HuH-7.5 (cell line): ENCODE results near the gene GSG1L.

Source experiments
- DNase-seq: peaks from one replicate; pipeline ENCODE4 v3.0.0; 2011; ENCODE audit warnings: low spot score

Gene GSG1L

GRCh38 chr16:27770271-27771196 lies 293.0 kb downstream of the GSG1L start:
- no peak for DNase-seq

- DNase-seq = no peak
Measured at GRCh38 chr16:27769561-27770255, 293.8 kb downstream of the GSG1L start.

GRCh38 chr16:27768651-27769272 lies 294.8 kb downstream of the GSG1L start:
- DNase-seq = no peak

- no peak for DNase-seq
Measured at GRCh38 chr16:27767971-27768591, 295.4 kb downstream of the GSG1L start.

- DNase-seq = no peak
Measured at GRCh38 chr16:27767081-27767480, 296.4 kb downstream of the GSG1L start.

GRCh38 chr16:27766236-27766925 lies 297.1 kb downstream of the GSG1L start:
- DNase-seq = no peak

- DNase-seq = no peak
Measured at GRCh38 chr16:27764869-27765675, 298.4 kb downstream of the GSG1L start.

- DNase-seq = no peak
Measured at GRCh38 chr16:27764427-27764826, 299.1 kb downstream of the GSG1L start.

- no peak for DNase-seq
Measured at GRCh38 chr16:27762441-27762840, 301.1 kb downstream of the GSG1L start.

GRCh38 chr16:27761816-27762215 lies 301.7 kb downstream of the GSG1L start:
- DNase-seq = no peak

GRCh38 chr16:27760789-27761176 lies 302.7 kb downstream of the GSG1L start:
- DNase-seq = no peak

GRCh38 chr16:27759967-27760788 lies 303.3 kb downstream of the GSG1L start:
- DNase-seq = no peak

GRCh38 chr16:27759301-27759871 lies 304.1 kb downstream of the GSG1L start:
- DNase-seq = no peak

GRCh38 chr16:27758544-27758943 lies 305.0 kb downstream of the GSG1L start:
- no peak for DNase-seq

GRCh38 chr16:27756206-27756970 lies 307.1 kb downstream of the GSG1L start:
- DNase-seq = no peak

- DNase-seq = no peak
Measured at GRCh38 chr16:27754788-27755690, 308.5 kb downstream of the GSG1L start.

GRCh38 chr16:27753563-27753962 lies 310.0 kb downstream of the GSG1L start:
- DNase-seq = no peak

- no peak for DNase-seq
Measured at GRCh38 chr16:27752241-27752640, 311.3 kb downstream of the GSG1L start.
